Right cardiac atrium (tissue), 5 donors: ENCODE measurements around the gene ZNF84. TPM values are rescaled to one million over a fixed set of nuclear protein-coding genes. Genes with fewer than 3 reads are reported as not detected.
A peak's percentile ranks its signal among the peaks of the same experiment; 100 is the strongest.

Source experiments
- ATAC-seq, 2 donors: fragments of 200-7000 bp; cut with Tn5 transposase; one replicate each; pipeline versions ENCODE4 v1.8.0 to v1.9.1; 2020; ENCODE audit warnings: moderate library complexity in 2 of 2, mild to moderate bottlenecking in 1 of 2
- DNase-seq, 3 donors: peaks; one replicate each; pipeline ENCODE4 v3.0.0-alpha.2; 2020
- H3K27ac ChIP-seq: one replicate; pipeline ENCODE4 v1.5.1; 2013; ENCODE audit warnings: mild to moderate bottlenecking, low read length, control low read depth, moderate library complexity
- H3K27me3 ChIP-seq: one replicate; pipeline ENCODE4 v1.6.1; 2013; ENCODE audit not compliant: control insufficient read depth, insufficient read depth
- H3K4me1 ChIP-seq: one replicate; pipeline ENCODE4 v1.6.1; 2013; ENCODE audit warnings: low read length; ENCODE audit not compliant: control insufficient read depth, insufficient read depth
- H3K4me3 ChIP-seq: one replicate; pipeline ENCODE4 v1.5.1; 2013; ENCODE audit warnings: low read length, control low read depth
- H3K9me3 ChIP-seq: one replicate; pipeline ENCODE4 v1.6.1; 2013; ENCODE audit warnings: low read length; ENCODE audit not compliant: control insufficient read depth
- WGBS: extraction: QIAGEN DNeasy Blood & Tissue Kit; methylation state at CpG from one replicate; pipeline ENCODE4 v1.1.7; 2013; 5-methylcytosine and 5-hydroxymethylcytosine counted together
- intact Hi-C, 4 donors: fragments of 100-400 bp; cut with DNase I; formaldehyde crosslinking; loops; one replicate each; pipeline versions ENCODE4 v1.11.0 to v1.14.0; 2022 to 2023
- polyA plus RNA-seq: library from polyadenylated mRNA; stranded (reverse); fragments of 200-250 nt; gene quantifications from one replicate; pipeline ENCODE4 v1.2.3, GENCODE V29; 2013
- total RNA-seq, 4 donors: library from RNA; stranded (reverse); fragmentation: NEBNext Ultra II Directional; extraction: Animal tissue kit (Norgen Biotek cat#: 25700); gene quantifications; one replicate each; pipeline ENCODE4 v1.2.1, GENCODE V29; 2021
- donor health status: healthy with polysubstance abuse.
- donor health status: DM: no; HTN: yes; CAD: no.
- donor health status: DM: no; HTN: no; CAD: no.
- donor health status: DM: no; HTN: yes; CAD: no; lungs with severe emphysema.
- donor health status: DM: yes; HTN: yes; CAD: no.

The ZNF84 gene
- total and polyA plus RNA-seq, 5 donors = 11.1 to 23.8 (median 20.9) TPM

- DNase-seq (no peak), ATAC-seq (no peak)
- no peak overlapping the region for H3K4me3 ChIP-seq
- no peaks in the 10 kb centered on the region for H3K27me3 ChIP-seq
- H3K4me1 ChIP-seq = no peaks in the 10 kb centered on the region
- H3K27ac ChIP-seq = no peak overlapping the region
- WGBS = 99% methylated on average over 1 of the region's 1 CpG
- H3K9me3 ChIP-seq = peaks cover 35% of the 10 kb centered on the region
- intact Hi-C loops = no loop called here
Measured at GRCh38 chr12:133061954-133062353, 24.6 kb downstream of the ZNF84 start.

- Histone ChIP-seq H3K9me3 (peaks cover 31% of the 10 kb centered on the region), H3K4me3 (peak overlapping the region; percentile 29), H3K27me3 (no peaks in the 10 kb centered on the region), H3K27ac (no peak overlapping the region), H3K4me1 (no peaks in the 10 kb centered on the region)
- DNase-seq (no peak), ATAC-seq (no peak)
- intact Hi-C loops = no loop called here
- 95% methylated on average over 1 of the region's 1 CpG for WGBS
Measured at GRCh38 chr12:133063556-133063955, 26.2 kb downstream of the ZNF84 start.

- Histone ChIP-seq H3K4me3 (no peak overlapping the region), H3K4me1 (no peaks in the 10 kb centered on the region), H3K27ac (no peak overlapping the region), H3K9me3 (peaks cover 12% of the 10 kb centered on the region), H3K27me3 (no peaks in the 10 kb centered on the region)
- WGBS = 79% methylated on average over 2 of the region's 2 CpGs
- ATAC-seq = no peak
- intact Hi-C loops = no loop called here
- DNase-seq = no peak
Measured at GRCh38 chr12:133073836-133074235, 36.5 kb downstream of the ZNF84 start.

- intact Hi-C loops = loop anchor here in 2 of 4 donors (5.0 kb wide), 2 partner anchors 43 to 47 kb away; partner anchors contain the start of gene ZNF84 (in 1 of the 2)
- peak overlapping the region; percentile 66 for H3K4me3 ChIP-seq
- WGBS = under 1% methylated on average over 22 of the region's 22 CpGs
- no peaks in the 10 kb centered on the region for H3K4me1 ChIP-seq
- H3K9me3 ChIP-seq = peaks cover 9% of the 10 kb centered on the region
- H3K27ac ChIP-seq = peak overlapping the region; percentile 100
- DNase-seq (peak; percentile 99), ATAC-seq (peak; percentile 98)
- H3K27me3 ChIP-seq = no peaks in the 10 kb centered on the region
Measured at GRCh38 chr12:133080026-133080367, 42.7 kb downstream of the ZNF84 start.

- intact Hi-C loops = loop anchor here in 2 of 4 donors (5.0 kb wide), 2 partner anchors 43 to 47 kb away; partner anchors contain the start of gene ZNF84 (in 1 of the 2)
- peaks cover 11% of the 10 kb centered on the region for H3K9me3 ChIP-seq
- peak; percentile 91 to 95 for ATAC-seq
Measured at GRCh38 chr12:133080368-133081158, 43.3 kb downstream of the ZNF84 start, which contains the start of gene ZNF140. Gene ZNF140 (plus strand): TSS chr12:133080923. CDS start chr12:133081321, 398 bp downstream.

GRCh38 chr12:133081159-133081780, 44.0 kb downstream of the ZNF84 start:
- intact Hi-C loops = loop anchor here in 2 of 4 donors (5.0 kb wide), 2 partner anchors 44 to 46 kb away; partner anchors contain the start of gene ZNF84 (in 1 of the 2)
- peaks cover 14% of the 10 kb centered on the region for H3K9me3 ChIP-seq

More at GRCh38 chr12:133080368-133081158, 43.3 kb downstream of the ZNF84 start, which contains the start of gene ZNF140:
- H3K4me1 ChIP-seq = no peaks in the 10 kb centered on the region
- peak within 1 kb of the TSS; percentile 66 for H3K4me3 ChIP-seq
- under 1% methylated on average over 69 of the region's 69 CpGs for WGBS
- H3K27ac ChIP-seq = peak within 1 kb of the TSS; percentile 100
- peak; percentile 97 to 99 (median 98) for DNase-seq
- H3K27me3 ChIP-seq = no peaks in the 10 kb centered on the region

GRCh38 chr12:133083345-133083744, 46.0 kb downstream of the ZNF84 start:
- WGBS = 97% methylated on average over 6 of the region's 6 CpGs
- no peak for ATAC-seq
- intact Hi-C loops = loop anchor here in 2 of 4 donors (5.0 kb wide), 2 partner anchors 44 to 46 kb away; partner anchors contain the start of gene ZNF84 (in 1 of the 2)
- Histone ChIP-seq H3K4me3 (peak overlapping the region; percentile 5), H3K27ac (no peak overlapping the region), H3K4me1 (no peaks in the 10 kb centered on the region), H3K27me3 (no peaks in the 10 kb centered on the region), H3K9me3 (peaks cover 10% of the 10 kb centered on the region)
- DNase-seq = no peak

More at GRCh38 chr12:133081159-133081780, 44.0 kb downstream of the ZNF84 start:
- no peaks in the 10 kb centered on the region for H3K27me3 ChIP-seq
- H3K4me1 ChIP-seq = no peaks in the 10 kb centered on the region
- 23% methylated on average over 17 of the region's 17 CpGs for WGBS
- H3K27ac ChIP-seq = peak overlapping the region; percentile 100
- ATAC-seq = no peak
- H3K4me3 ChIP-seq = peak overlapping the region; percentile 66
- DNase-seq = peak in 2 of 3 donors; percentile 50 to 67

GRCh38 chr12:133105620-133106019, 68.3 kb downstream of the ZNF84 start:
- no peak overlapping the region for H3K27ac ChIP-seq
- peaks cover 18% of the 10 kb centered on the region for H3K9me3 ChIP-seq
- no peaks in the 10 kb centered on the region for H3K27me3 ChIP-seq
- WGBS = 98% methylated on average over 3 of the region's 3 CpGs
- no peak for ATAC-seq
- intact Hi-C loops = loop anchor here in 1 of 4 donors (5.0 kb wide), 1 partner anchor 48 kb away; no protein-coding TSS in a partner anchor
- H3K4me3 ChIP-seq = no peak overlapping the region
- DNase-seq = no peak
- H3K4me1 ChIP-seq = no peaks in the 10 kb centered on the region

GRCh38 chr12:133106253-133106652, 68.9 kb downstream of the ZNF84 start:
- Histone ChIP-seq H3K4me3 (peak overlapping the region; percentile 5), H3K27ac (no peak overlapping the region), H3K4me1 (no peaks in the 10 kb centered on the region), H3K27me3 (no peaks in the 10 kb centered on the region), H3K9me3 (peaks cover 18% of the 10 kb centered on the region)
- WGBS = 97% methylated on average over 5 of the region's 5 CpGs
- intact Hi-C loops = loop anchor here in 1 of 4 donors (5.0 kb wide), 1 partner anchor 49 kb away; no protein-coding TSS in a partner anchor
- DNase-seq (no peak), ATAC-seq (no peak)

- intact Hi-C loops = loop anchor here in 1 of 4 donors (5.0 kb wide), 1 partner anchor 50 kb away; no protein-coding TSS in a partner anchor
- no peak for ATAC-seq
- H3K4me3 ChIP-seq = no peak overlapping the region
Measured at GRCh38 chr12:133107121-133107520, 69.8 kb downstream of the ZNF84 start.

More at GRCh38 chr12:133107121-133107520, 69.8 kb downstream of the ZNF84 start:
- Histone ChIP-seq H3K4me1 (no peaks in the 10 kb centered on the region), H3K27ac (no peak overlapping the region), H3K27me3 (no peaks in the 10 kb centered on the region), H3K9me3 (peaks cover 15% of the 10 kb centered on the region)
- no peak for DNase-seq
- WGBS = 99% methylated on average over 1 of the region's 1 CpG
